ENCODE data around the gene RBM23.

The RBM23 gene

GRCh38 chr14:22885975-22886374 is 33.0 kb downstream of the RBM23 start:
- no peak for DNase-seq (ENCODE audit: low spot score)

- DNase-seq (ENCODE audit: low spot score) = no peak
Measured at GRCh38 chr14:22884738-22885523, 34.0 kb downstream of the RBM23 start.

GRCh38 chr14:22884076-22884737 is 34.7 kb downstream of the RBM23 start:
- DNase-seq (ENCODE audit: low spot score) = no peak

GRCh38 chr14:22883173-22883976 is 35.6 kb downstream of the RBM23 start, which contains the start of gene REM2:
Gene REM2, plus strand, starts transcription at chr14:22883222. Its CDS starts 66 bp downstream, at chr14:22883288.
- no peak for DNase-seq (ENCODE audit: low spot score)

GRCh38 chr14:22882529-22883172 is 36.3 kb downstream of the RBM23 start:
- no peak for DNase-seq (ENCODE audit: low spot score)

- DNase-seq (ENCODE audit: low spot score) = no peak
Measured at GRCh38 chr14:22882064-22882463, 36.9 kb downstream of the RBM23 start.

- no peak for DNase-seq (ENCODE audit: low spot score)
Measured at GRCh38 chr14:22878271-22879246, 40.4 kb downstream of the RBM23 start.

GRCh38 chr14:22877000-22877501 is 41.9 kb downstream of the RBM23 start:
- no peak for DNase-seq (ENCODE audit: low spot score)

GRCh38 chr14:22875748-22876319 is 43.1 kb downstream of the RBM23 start:
- DNase-seq (ENCODE audit: low spot score) = no peak

GRCh38 chr14:22875003-22875747 is 43.8 kb downstream of the RBM23 start:
- no peak for DNase-seq (ENCODE audit: low spot score)

GRCh38 chr14:22872833-22873520 is 46.0 kb downstream of the RBM23 start:
- no peak for DNase-seq (ENCODE audit: low spot score)

GRCh38 chr14:22872033-22872832 is 46.7 kb downstream of the RBM23 start:
- DNase-seq (ENCODE audit: low spot score) = peak; percentile 86

GRCh38 chr14:22871224-22872032 is 47.5 kb downstream of the RBM23 start, which contains the start of gene LRP10:
Gene LRP10, plus strand, starts transcription at chr14:22871740. Its CDS starts 564 bp downstream, at chr14:22872304.
- DNase-seq (ENCODE audit: low spot score) = peak; percentile 93

- no peak for DNase-seq (ENCODE audit: low spot score)
Measured at GRCh38 chr14:22870811-22871223, 48.1 kb downstream of the RBM23 start.

GRCh38 chr14:22866874-22867273 is 52.1 kb downstream of the RBM23 start:
- DNase-seq (ENCODE audit: low spot score) = no peak

- DNase-seq (ENCODE audit: low spot score) = no peak
Measured at GRCh38 chr14:22865424-22866405, 53.2 kb downstream of the RBM23 start.
